GM20000 (cell line): Measurements from ENCODE around the gene ZBTB40.

Source experiments
- DNase-seq: peaks from one replicate; pipeline ENCODE4 v3.0.0; 2012; ENCODE audit warnings: low spot score
- TF ChIP-seq, protein P1 (sequence below): IDR thresholded peaks from 2 replicates; pipeline ENCODE4 v1.5.1; 2012; ENCODE audit warnings: mild to moderate bottlenecking, control low read depth; ENCODE audit errors: extremely low read depth, missing control alignments

Gene ZBTB40

DNA sequence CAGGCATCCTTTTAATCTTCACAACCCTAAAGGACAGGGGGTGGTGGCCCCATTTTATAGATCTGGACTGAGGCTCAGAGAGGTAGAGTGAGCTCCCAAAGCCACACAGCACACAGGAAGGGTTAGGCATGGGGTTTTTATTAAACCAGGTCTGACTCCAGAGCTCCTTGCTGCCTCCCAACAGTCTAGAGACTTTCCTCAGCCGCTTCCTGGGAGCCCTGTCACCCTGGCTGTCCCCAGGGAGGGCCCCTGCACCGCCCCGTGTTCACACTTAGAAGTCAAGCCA is 103.7 kb downstream of the ZBTB40 start:
- TF ChIP-seq, protein P1, sequence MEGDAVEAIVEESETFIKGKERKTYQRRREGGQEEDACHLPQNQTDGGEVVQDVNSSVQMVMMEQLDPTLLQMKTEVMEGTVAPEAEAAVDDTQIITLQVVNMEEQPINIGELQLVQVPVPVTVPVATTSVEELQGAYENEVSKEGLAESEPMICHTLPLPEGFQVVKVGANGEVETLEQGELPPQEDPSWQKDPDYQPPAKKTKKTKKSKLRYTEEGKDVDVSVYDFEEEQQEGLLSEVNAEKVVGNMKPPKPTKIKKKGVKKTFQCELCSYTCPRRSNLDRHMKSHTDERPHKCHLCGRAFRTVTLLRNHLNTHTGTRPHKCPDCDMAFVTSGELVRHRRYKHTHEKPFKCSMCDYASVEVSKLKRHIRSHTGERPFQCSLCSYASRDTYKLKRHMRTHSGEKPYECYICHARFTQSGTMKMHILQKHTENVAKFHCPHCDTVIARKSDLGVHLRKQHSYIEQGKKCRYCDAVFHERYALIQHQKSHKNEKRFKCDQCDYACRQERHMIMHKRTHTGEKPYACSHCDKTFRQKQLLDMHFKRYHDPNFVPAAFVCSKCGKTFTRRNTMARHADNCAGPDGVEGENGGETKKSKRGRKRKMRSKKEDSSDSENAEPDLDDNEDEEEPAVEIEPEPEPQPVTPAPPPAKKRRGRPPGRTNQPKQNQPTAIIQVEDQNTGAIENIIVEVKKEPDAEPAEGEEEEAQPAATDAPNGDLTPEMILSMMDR: no peak
- no peak for DNase-seq

DNA sequence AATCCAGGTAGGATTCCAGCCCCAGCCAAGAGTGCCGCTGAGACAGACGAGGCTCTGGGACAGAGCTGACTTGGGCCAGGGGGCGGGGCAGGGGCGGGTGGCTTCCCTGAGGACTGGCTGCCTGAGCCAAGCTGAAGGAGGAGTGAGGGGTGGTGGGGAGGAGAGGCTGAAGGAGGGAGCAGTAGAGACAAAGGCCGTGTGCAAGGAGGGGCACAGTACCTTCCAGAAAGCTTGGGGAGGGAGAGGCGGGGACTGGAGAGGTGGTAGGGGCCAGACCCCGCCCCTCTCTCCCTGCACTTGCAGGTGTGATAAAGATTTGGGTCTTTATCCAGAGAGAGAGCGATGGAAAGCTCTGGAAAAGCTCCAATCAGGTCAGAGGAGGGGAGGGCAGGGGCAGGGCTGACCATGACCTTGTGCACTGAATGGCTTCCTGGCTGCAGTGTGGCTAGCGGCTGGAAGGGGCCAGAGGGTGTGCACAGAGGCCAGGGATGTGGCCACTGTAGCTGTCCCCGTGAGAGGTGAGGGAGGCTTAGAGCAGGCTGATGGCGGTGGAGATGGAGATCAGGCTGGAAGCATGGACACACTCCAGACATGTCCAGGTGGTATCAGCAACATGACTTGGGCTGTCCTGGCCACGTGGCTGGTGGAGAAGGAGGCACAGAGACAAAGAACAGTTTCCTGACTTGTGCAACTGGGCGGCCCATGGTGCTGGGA is 104.9 kb downstream of the ZBTB40 start:
- TF ChIP-seq, protein P1: no peak
- DNase-seq: no peak

DNA sequence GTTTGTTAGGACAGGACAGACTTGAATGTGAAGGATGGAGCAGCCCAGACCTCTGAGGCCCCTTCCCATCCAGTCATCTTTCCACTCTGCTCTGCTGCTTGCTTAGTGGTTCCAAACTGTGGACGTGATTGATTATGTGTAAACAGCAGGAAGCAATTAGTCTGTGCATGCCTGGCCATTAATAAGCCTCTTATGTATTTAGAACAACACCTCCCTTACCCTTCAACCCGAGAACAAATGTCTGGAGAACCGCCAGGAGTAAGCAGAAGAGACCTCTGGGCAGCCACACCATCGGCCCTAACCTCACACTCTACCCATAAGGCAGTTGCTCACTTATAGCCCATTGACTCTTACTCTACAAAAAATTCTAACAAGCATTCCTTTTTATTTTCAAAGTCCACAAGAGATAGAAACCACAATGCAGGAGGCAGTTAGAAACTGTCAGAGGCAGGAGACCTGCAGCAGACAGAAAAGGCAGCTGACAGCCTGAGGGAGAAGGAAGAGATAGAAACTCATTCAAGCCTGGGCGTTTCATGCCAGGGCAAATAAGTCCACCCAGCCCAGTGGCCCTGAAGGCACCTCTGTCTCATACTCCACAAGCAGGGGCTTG is 105.8 kb downstream of the ZBTB40 start:
- DNase-seq: no peak
- TF ChIP-seq, protein P1: no peak

DNA sequence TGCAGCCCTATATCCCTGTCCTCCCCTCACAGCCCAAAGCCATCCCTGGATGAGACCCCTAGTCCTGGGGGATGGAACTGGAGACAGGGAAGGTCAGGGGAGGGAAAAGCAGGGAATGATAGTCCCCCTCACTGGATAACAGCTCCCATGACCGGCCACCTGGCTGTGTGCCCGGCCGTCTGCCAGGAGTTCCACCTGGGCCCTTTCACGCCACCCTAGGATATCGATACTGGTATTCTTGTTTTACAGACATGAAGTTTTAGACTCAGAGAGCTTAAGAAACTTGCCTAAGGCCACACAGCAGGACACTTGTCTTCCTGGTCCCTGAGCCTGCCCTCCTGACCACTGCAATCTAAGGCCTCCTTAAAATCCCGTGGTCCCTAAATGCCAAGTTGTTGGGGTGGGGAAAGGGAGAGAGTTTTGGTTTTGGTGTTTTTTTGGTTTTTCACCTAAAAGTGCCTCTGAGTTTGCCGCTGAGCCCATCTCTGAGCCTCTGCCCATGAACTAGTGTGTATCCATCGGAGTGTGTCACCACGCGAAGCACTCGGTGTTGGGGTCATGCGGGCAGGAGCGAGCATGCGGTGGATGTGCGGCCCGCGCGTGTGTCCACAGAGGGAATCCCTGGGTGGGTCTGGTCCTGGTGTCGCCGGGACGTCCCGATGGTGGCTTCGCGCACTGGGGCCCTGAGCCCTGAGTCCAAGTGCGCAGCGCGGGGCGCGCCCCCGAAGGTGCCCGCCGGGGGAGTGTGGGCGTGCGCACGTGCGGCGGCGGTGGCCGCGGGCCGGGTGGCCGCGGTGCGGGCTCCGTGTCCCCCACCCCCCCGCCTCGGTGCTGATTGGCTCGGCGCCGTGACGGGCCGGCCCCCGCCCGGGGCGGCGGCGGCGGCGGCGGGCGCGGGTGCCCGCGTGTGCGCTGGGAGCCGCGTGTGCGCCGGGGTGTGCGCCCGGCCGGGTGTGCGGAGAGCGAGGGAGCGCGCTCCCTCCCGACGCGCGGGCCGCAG is 111.2 kb downstream of the ZBTB40 start, which contains the start of gene EPHA8:
Gene EPHA8 (plus strand): TSS at position 906 of the 1,000 bp plus-strand sequence. CDS start 147 bp downstream, outside the sequence.
- TF ChIP-seq, protein P1: no peak
- no peak for DNase-seq

DNA sequence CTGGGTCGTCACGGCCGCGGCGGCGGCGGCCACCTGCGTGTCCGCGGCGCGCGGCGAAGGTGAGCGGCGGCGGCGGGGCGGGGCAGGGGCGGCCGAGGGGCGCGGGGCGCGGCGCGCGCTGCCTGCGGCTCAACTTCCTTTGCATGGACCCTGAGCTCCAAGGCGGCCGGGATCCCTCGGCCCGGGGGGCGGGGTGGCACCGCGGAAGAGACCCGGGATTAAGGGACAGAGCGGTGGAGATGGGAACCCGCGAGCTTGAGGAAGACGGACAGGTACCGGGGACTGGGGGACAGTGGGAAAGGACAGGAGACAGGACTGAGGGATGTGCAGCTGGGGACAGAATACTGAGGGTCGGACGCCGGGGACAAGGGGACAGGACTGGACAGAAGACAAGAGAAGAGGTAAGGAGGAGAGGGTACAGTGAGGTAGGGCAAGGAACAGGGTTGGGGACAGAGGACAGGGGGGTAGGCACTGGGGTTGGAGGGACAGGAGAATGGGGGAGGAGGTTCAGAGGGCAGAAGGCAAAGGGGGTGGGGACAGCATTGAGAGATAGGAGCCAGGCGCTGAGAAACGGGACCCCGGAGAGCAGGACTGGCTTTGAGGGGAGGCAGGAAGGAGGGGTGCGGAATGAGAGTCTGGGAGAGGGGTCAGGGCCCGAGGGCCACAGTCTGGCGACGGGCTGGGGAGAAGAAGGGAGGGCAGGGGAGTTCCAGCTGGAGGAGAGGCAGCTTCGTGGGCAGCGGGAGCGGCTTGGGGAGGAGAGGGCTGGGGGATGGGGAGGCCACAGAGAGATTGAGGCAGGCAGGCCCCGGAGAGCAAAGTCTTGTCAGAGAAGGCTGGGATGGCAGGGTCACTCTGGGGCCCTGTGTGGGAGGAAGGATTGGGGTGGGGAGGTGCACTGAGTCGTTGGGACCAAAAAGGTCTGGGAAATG is 112.3 kb downstream of the ZBTB40 start:
- TF ChIP-seq, protein P1: no peak
- no peak for DNase-seq

DNA sequence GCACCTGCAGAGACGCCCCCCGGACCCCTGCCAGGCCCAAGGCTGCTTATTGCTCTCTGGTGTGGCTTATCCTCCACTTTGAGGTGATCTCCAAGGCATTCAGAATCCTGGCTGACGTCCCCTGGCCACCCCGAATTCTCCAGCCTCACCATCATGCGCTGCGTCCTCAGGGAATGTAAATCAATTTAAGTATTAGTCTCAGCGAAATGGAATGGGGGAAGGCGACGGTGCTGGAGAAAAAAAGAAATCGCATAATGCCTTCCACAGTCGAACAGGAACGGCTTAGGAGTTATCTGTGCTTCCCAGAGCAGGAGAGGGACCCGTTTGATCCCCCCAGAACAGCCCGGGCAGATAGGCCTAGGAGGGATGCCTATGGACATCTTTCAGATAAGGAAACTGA is 114.5 kb downstream of the ZBTB40 start:
- no peak for DNase-seq
- TF ChIP-seq, protein P1: no peak
